Activated T-cell treated with anti-CD3 and anti-CD28 coated beads for 1 hour (primary cell): ENCODE measurements around the gene EGFL8.
"Not testable (repeated sequence)": the region's sequence is repeated elsewhere in the genome, so short reads cannot be mapped to it uniquely, and the experiment has no call there.

Experiments used
- DNase-seq: peaks from one replicate; pipeline ENCODE4 v3.0.0-alpha.2; 2020; ENCODE audit warnings: low read depth

EGFL8 gene

DNA sequence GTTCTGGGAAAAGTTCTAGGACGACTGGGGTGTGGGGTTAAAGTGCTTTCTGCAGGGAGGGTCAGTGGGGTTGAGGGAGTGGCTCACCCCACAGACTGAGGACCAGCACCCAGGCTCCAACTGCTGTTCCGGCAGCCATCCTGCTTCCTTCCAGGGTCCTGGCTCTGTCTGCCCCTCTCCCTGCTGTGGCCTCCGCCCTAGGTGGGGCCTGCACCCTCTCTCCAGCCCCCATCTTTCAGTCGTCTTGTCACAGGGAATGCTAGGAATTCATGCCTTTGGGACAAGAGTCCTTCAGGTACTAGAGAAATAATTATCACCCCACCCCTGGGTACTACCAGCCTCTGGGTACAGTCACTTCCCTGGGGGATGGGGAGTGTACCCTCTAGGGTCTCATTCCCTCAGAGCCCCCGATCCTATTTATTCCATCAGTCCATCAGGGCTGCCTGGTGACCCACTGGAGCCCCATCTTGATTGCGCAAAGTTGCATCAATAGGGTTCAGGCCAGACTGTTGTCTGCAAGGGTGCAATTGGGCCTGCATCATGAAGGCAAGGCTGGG lies 19.8 kb downstream of the EGFL8 start, which contains the start of gene AGER:
Gene AGER (minus strand): TSS at position 170 of the 557 bp plus-strand sequence. CDS start 31 bp downstream, at position 139.
- DNase-seq = no peak

- not testable (repeated sequence) for DNase-seq
Observed at GRCh38 chr6:32185681-32186131, 21.3 kb downstream of the EGFL8 start.

DNA sequence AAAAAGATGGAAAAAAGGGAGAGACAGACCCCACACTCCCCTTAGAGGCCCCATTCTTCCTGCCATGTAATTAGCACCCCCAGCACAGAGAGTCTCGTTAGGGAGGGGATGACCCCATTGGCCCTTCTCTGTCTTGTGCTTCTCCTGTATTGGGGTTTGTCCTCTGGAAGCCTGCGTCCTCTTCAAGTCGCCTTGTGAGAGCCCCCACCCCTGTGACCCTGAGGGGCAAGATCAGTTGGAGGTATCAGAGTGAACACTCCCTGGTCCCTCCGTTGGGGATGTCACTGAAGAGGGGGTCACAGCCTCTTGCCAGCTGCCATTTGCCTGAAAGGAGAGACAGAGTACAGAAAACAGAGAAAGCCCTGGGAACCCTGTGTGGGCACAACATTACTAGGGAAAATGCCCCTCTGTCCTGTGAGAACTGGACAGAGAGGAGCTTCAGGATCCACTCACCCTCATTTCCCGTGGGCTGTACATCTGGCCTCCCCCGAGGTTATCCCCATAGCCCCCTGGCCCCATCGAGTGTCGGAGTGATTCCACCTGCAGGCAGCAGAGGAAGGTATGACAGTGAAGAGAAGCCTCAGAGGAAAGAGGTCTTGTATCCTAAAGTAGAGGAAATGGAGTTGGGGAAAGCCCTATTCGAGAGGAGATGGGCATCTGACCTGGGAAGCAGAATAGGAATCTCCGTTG lies 21.9 kb downstream of the EGFL8 start:
- DNase-seq = not testable (repeated sequence)

DNA sequence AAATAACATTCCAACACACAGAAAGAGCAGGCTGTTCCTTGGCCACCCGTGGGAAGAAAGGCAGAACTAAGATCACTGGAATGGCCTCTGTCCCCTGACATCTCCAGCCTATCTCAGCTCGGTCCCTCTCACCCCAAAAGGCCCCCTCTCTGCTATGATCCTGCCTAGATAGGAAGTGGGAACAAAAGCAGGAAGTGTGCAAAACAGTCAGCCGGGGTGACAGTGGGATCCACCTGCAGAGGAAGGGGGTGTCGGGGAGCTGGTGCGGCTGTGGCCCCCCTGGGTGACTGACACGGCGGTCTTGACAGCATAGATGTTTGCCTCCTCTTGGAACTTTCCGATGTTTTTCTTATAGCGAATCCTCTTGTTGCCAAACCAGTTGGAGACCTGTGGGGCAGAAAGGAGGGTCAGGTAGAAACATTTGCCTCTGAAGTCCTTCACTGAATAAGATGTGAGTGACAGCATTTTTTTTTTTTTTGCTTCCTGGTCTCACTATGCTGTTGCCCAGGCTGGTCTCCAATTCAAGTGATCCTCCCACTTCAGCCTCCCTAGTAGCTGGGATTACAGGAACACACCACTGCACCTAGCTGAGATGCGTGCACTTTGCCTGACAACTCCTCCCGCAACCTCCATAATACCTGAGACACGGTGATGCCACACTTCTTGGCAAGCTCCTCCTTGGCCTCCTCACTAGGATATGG lies 22.8 kb downstream of the EGFL8 start:
- DNase-seq = no peak

GRCh38 chr6:32187725-32188380 lies 23.5 kb downstream of the EGFL8 start:
- not testable (repeated sequence) for DNase-seq

DNA sequence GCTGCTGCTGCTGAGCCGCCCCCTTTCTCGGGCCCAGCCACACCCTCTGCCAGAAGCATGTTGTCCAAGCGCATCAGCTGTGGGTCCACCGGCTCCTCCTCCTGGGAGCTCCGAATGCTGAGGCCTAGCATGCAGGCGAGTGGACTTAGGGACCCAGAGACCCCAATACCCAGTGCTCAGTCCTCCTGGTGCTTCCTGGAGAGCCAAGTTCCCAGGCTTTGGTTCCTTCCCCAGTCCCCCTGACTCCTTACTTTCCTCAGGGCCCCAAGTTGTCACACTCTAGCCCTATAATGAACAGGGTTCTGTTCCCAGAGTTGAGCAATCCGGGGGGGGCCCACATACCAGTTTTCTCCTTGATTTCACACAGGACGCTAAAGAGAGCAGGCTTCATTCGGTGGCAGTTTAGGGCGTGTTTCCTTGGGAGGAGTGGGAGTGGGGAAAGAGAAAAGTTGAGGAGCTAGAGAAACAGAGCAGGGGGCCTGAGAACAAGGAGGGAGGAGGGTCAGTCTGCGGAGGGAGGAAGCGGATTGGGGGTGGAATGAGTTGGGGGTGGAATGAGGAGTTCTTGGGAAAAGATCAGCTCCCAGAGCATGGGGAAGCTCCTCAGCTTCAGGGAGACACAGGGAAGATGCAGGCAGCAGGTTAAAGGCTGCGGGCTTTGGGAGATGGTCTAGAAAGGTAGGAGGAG lies 24.1 kb downstream of the EGFL8 start:
- no peak for DNase-seq

GRCh38 chr6:32189069-32189741 lies 24.8 kb downstream of the EGFL8 start:
- DNase-seq = no peak

- no peak for DNase-seq
Observed at GRCh38 chr6:32189742-32190053, 25.3 kb downstream of the EGFL8 start.

DNA sequence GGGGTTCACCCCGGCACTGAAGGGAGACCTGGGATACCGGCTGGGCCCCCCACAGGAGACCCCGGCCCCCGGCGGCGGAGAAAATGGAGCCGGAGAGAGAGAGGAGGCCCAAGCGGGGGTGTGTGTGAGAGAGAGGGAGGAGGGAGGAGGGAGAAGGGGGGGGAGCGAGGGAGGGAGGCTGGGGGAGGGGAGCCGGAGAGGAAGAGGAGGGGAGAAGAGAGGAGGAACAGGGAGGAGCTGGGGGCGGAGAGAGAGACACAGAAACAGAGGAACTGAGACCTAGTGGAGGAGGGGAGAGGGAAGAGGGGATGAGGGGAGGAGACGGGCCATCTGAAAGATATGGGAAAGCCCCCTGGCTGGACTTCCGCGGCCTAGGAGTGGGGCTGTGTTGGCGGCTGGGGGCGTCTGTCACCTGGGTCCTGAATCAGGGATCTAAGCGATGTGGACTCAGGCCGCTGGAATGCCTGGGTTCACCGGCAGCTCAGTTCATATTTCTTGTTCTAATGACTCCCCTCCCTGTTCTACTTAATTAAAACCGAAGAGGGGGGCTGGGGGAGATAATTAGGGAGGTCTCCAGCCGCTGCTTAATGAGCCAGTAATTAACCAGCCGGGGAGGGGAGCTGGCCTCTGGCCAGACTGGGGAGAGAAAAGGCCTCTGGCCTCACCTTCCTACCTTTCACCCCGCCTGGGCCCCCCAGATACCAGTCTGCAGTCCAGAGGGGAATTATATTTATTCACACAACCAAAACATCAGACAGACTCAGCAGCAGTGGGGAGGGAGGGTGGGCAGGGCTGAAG lies 25.9 kb downstream of the EGFL8 start, which contains the start of gene PBX2:
Gene PBX2 (minus strand): TSS at position 149 of the 798 bp plus-strand sequence. CDS start 287 bp downstream, outside the sequence.
- DNase-seq = peak; percentile 83

GRCh38 chr6:32190911-32191677 lies 26.7 kb downstream of the EGFL8 start:
- DNase-seq = no peak

GRCh38 chr6:32191696-32192607 lies 27.6 kb downstream of the EGFL8 start:
- no peak for DNase-seq

DNA sequence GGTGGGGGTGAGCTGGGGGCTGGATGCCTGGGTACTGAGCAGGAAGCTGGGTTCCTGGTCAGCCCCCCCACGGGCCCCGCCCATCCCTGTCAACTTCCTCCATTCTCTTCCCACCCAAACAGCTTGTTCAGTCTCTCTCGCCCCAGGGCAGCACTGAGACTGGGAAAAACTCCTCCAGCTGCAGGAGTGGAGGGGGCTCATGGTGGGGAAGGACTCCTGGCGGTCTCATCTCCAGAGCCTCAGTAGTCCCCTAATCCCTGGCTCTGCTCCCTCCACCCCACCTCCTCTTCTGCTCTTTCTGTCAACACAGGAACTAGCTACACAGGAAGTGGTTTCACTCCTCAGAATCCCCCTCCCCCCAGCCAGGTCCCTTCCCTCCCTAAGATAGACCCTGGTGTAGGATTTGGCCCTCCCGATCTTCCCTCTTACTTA lies 28.2 kb downstream of the EGFL8 start, which contains the start of gene GPSM3:
Gene GPSM3 (minus strand): TSS at position 36 of the 432 bp plus-strand sequence. CDS start 130 bp downstream, outside the sequence.
- peak; percentile 38 for DNase-seq

DNA sequence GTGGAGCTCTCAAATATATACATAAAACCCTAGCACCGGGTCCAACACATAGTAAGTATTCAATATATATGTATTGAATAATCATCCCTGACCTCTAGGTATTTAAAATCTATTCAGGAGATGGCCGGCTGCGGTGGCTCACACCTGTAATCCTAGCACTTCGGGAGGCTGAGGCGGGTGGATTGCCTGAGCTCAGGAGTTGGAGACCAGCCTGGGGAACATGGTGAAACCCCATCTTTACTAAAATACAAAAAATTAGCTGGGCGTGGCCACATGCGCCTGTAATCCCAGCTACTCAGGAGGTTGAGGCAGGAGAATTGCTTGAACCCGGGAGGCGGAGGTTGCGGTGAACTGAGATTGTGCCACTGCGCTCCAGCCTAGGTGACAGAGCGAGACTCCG lies 28.7 kb downstream of the EGFL8 start:
- not testable (repeated sequence) for DNase-seq

GRCh38 chr6:32194388-32194787 lies 30.0 kb downstream of the EGFL8 start:
- DNase-seq = no peak

DNA sequence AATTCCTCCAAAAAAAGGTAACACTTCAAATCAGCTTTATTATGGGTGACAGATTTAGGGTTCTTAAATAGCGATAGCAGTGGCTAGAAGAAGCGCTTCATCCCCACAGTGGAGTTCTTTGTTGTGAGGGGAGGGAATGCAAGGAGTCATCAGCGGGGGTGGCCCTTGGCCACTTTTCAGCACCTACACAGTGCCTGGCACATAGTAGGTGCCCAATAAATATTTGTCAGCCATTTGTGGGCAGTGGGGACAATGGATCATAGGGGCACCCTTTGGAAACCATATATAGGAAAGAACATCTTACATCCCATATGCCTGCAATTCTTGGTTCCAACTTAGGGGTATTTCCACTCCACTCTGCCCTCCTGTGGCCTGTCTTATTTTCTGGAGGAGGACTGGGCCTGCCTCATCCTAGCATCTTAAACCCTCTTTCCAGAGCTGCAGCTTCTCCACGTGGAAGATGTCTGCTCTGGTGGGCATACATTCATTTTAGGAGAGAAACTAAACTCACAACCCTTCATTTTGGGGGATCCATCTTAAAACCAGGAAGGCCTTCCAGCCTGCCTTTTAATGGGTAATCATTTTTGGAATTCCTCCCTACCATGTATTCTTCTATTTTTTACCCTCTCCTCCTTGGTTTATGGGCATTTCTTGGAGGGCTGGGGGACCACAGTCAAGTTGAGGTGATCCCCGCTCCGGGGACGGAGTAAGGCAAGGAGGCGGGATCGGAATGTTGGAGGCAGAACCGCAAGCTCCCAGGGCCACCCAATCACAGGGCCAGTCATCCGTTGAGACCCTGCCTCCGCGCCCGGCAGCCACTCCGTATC lies 30.6 kb downstream of the EGFL8 start:
- DNase-seq = no peak

DNA sequence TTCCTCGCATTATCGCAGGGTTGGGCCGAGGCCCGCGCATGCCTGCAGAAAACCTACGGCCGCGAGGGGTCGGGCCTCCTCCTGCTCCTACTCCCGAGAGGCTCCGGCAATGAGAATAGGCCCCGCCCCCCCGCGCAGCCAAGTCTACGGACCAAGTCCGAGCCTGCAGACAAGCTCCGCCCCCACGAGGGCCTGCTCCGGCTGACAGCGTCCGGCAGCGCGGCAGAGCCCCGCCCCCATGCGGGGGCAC lies 31.2 kb downstream of the EGFL8 start:
- peak; percentile 99 for DNase-seq

DNA sequence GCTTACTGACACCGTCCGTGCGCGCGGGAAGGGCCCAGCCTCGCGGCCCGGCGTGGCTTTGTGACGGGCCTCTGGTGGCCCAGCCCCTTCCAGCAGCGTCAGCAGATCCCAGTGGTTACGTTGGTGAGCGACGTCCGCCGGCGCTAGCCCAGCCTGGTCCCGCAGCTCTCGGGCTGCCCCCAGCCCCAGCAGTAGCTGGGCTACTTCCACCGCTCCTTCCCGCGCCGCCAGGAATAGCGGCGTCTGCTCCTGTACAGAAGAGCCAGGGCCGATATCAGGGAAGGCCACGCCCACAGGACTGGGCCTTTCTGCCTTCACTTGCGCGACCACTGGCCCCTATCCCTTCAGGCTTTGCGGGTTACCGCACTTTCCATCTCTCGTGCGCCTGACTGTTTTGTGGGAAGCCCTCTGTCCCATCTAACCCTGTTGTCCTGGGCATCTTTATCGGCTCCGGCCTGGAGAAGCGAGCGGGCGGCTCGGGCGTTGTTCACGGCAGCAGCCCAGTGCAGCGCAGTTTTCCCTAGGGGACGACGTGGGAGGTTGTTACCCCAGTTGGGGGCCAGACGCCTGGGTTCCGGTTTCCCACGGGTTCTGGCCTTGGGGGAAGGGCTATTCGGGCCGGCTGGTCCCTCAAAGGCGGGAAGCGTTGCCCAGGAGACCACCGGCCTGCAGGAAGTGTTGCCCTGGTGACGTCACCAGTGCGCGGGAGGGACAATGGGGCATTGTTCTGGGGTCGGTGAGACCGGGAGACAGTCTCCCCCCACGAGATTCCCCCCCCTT lies 31.7 kb downstream of the EGFL8 start:
- DNase-seq = peak; percentile 32
